H54 (cell line): ENCODE data around the gene COX4I2.
A peak's percentile ranks its signal among the peaks of the same experiment; 100 is the strongest.
"Not testable (repeated sequence)": the region's sequence is repeated elsewhere in the genome, so short reads cannot be mapped to it uniquely, and the experiment has no call there.

Experiments
- DNase-seq: peaks from one replicate; pipeline ENCODE4 v3.0.0; 2011; ENCODE audit warnings: low spot score, mixed read lengths; ENCODE audit not compliant: insufficient read length
- FAIRE-seq: peaks from 3 replicates; lab custom pipeline; 2011; peaks lifted over from hg19 to GRCh38; lab: Jason Lieb, UNC
- POLR2A ChIP-seq: IDR thresholded peaks from 2 replicates; pipeline ENCODE4 v1.6.1; 2011; ENCODE audit warnings: low read depth, mild to moderate bottlenecking, low read length

Gene COX4I2

GRCh38 chr20:31637660-31638059 lies at the start of gene COX4I2:
Gene COX4I2 (plus strand): TSS chr20:31637912. CDS start chr20:31639018, 1,106 bp downstream.
- DNase-seq (no peak), FAIRE-seq (no peak)
- no peak for TF ChIP-seq POLR2A

GRCh38 chr20:31590717-31591225 lies 46.9 kb upstream of the COX4I2 start:
- TF ChIP-seq POLR2A = no peak
- FAIRE-seq (no peak), DNase-seq (no peak)

- DNase-seq (peak; percentile 92), FAIRE-seq (no peak)
- TF ChIP-seq POLR2A = peak; percentile 36
Observed at GRCh38 chr20:31593221-31594001, 44.3 kb upstream of the COX4I2 start.

- TF ChIP-seq POLR2A = no peak
Observed at GRCh38 chr20:31594002-31594557, 43.6 kb upstream of the COX4I2 start.

GRCh38 chr20:31594558-31595379 lies 42.9 kb upstream of the COX4I2 start:
- DNase-seq (no peak), FAIRE-seq (no peak)
- peak; percentile 36; the same call in 1 of the 2 replicates for TF ChIP-seq POLR2A

More at GRCh38 chr20:31594002-31594557, 43.6 kb upstream of the COX4I2 start:
- DNase-seq (no peak), FAIRE-seq (no peak)

- no peak for TF ChIP-seq POLR2A
- DNase-seq (no peak), FAIRE-seq (no peak)
Observed at GRCh38 chr20:31595380-31595653, 42.4 kb upstream of the COX4I2 start.

- no peak for FAIRE-seq
- TF ChIP-seq POLR2A = peak; percentile 41; the same call in 1 of the 2 replicates
- DNase-seq = peak; percentile 71
Observed at GRCh38 chr20:31595654-31596411, 41.9 kb upstream of the COX4I2 start.

- FAIRE-seq, DNase-seq: not testable (repeated sequence)
Observed at GRCh38 chr20:31596412-31596715, 41.3 kb upstream of the COX4I2 start.

GRCh38 chr20:31596831-31597480 lies 40.8 kb upstream of the COX4I2 start:
- FAIRE-seq = no peak
- no peak for TF ChIP-seq POLR2A

GRCh38 chr20:31597481-31597855 lies 40.2 kb upstream of the COX4I2 start:
- no peak for DNase-seq

More at GRCh38 chr20:31596831-31597480, 40.8 kb upstream of the COX4I2 start:
- no peak for DNase-seq

GRCh38 chr20:31602431-31602778 lies 35.3 kb upstream of the COX4I2 start:
- TF ChIP-seq POLR2A = no peak
- no peak for FAIRE-seq

More at GRCh38 chr20:31597481-31597855, 40.2 kb upstream of the COX4I2 start:
- no peak for FAIRE-seq
- TF ChIP-seq POLR2A = no peak

GRCh38 chr20:31602779-31603441 lies 34.8 kb upstream of the COX4I2 start:
- FAIRE-seq (peak; percentile 33), DNase-seq (no peak)

More at GRCh38 chr20:31602431-31602778, 35.3 kb upstream of the COX4I2 start:
- DNase-seq = no peak

GRCh38 chr20:31603822-31604566 lies 33.7 kb upstream of the COX4I2 start:
- TF ChIP-seq POLR2A = peak; percentile 80
- FAIRE-seq (no peak), DNase-seq (peak; percentile 70)

More at GRCh38 chr20:31602779-31603441, 34.8 kb upstream of the COX4I2 start:
- TF ChIP-seq POLR2A = no peak
